Fibroblast of lung (primary cell): ENCODE measurements around the gene OR51G2. TPM values are rescaled to one million over a fixed set of nuclear protein-coding genes. Genes with fewer than 3 reads are reported as not detected.

ENCODE experiments used
- DNase-seq, 2 donors: peaks; one replicate each; pipeline versions ENCODE4 v3.0.0 to v3.0.0-alpha.2; 2010; ENCODE audit warnings: low read depth in 2 of 2
- H2AFZ ChIP-seq: 2 replicates; pipeline ENCODE4 v1.5.1; 2012; ENCODE audit warnings: low read length, control low read depth, inconsistent platforms
- H3K27ac ChIP-seq: 2 replicates; pipeline ENCODE4 v1.5.1; 2011; ENCODE audit warnings: low read length, control low read depth; ENCODE audit not compliant: insufficient read depth
- H3K27me3 ChIP-seq: 2 replicates; pipeline ENCODE4 v1.5.1; 2011; ENCODE audit warnings: mild to moderate bottlenecking, low read length; ENCODE audit not compliant: control insufficient read depth, insufficient read depth
- H3K36me3 ChIP-seq: 2 replicates; pipeline ENCODE4 v1.5.1; 2011; ENCODE audit warnings: low read length; ENCODE audit not compliant: control insufficient read depth, insufficient read depth
- H3K4me1 ChIP-seq: 2 replicates; pipeline ENCODE4 v1.5.1; 2011; ENCODE audit warnings: low read length; ENCODE audit not compliant: control insufficient read depth, insufficient read depth; ENCODE audit errors: extremely low read depth
- H3K4me2 ChIP-seq: 2 replicates; pipeline ENCODE4 v1.5.1; 2011; ENCODE audit warnings: low read length, control low read depth; ENCODE audit not compliant: insufficient read depth; ENCODE audit errors: extremely low read depth
- H3K4me3 ChIP-seq, 4 experiments: fragments of 200-600 bp in 1 of 4; sonication (generic) in 1 of 4; replicated peaks in 1 of 4; 2 replicates each; pipeline ENCODE4 v1.5.1; 2011 to 2016; ENCODE audit warnings: low read length in 4 of 4, low read depth in 3 of 4, mild to moderate bottlenecking in 3 of 4, control low read depth in 2 of 4, inconsistent platforms in 1 of 4, mixed read lengths in 1 of 4; ENCODE audit not compliant: insufficient read depth in 1 of 4; ENCODE audit errors: control extremely low read depth in 1 of 4
- H3K79me2 ChIP-seq: 2 replicates; pipeline ENCODE4 v1.5.1; 2012; ENCODE audit warnings: mild to moderate bottlenecking, low read length, inconsistent platforms; ENCODE audit not compliant: control insufficient read depth, insufficient read depth
- H3K9ac ChIP-seq: 2 replicates; pipeline ENCODE4 v1.5.1; 2011; ENCODE audit warnings: mild to moderate bottlenecking, low read length, control low read depth; ENCODE audit not compliant: insufficient read depth
- H3K9me3 ChIP-seq: 2 replicates; pipeline ENCODE4 v1.5.1; 2012; ENCODE audit warnings: low read depth, low read length; ENCODE audit not compliant: control insufficient read depth, insufficient read depth
- H4K20me1 ChIP-seq: 2 replicates; pipeline ENCODE4 v1.5.1; 2011; ENCODE audit warnings: low read length; ENCODE audit not compliant: control insufficient read depth, insufficient read depth; ENCODE audit errors: extremely low read depth
- EZH2 ChIP-seq: IDR thresholded peaks from 2 replicates; pipeline ENCODE4 v1.5.1; 2012; ENCODE audit warnings: low read length, control low read depth, mild to moderate bottlenecking; ENCODE audit errors: missing control alignments
- polyA minus RNA-seq: library from RNA; depleted of rRNA, polyadenylated mRNA; stranded (reverse); fragments of >200 nt; gene quantifications from 2 replicates; pipeline ENCODE4 v1.2.3, GENCODE V29; 2011; ENCODE audit warnings: low replicate concordance
- polyA plus RNA-seq, 2 donors: library from polyadenylated mRNA; depleted of rRNA in 1 of 2; stranded (reverse) in 1 of 2; unstranded in 1 of 2; fragments of >200 nt; gene quantifications; 2 replicates each; pipeline ENCODE4 v1.2.1, GENCODE V29; 2011 to 2012; ENCODE audit warnings: missing spikeins in 1 of 2
- total RNA-seq: library from RNA; depleted of rRNA; stranded (reverse); fragments of >200 nt; gene quantifications from 2 replicates; pipeline ENCODE4 v1.2.1, GENCODE V29; 2014
- TF ChIP-seq, protein P1 (sequence below), 2 donors: IDR thresholded peaks in 1 of 2; conservative IDR thresholded peaks in 1 of 2; 1 replicate in 1 of 2; 2 replicates in 1 of 2; pipeline ENCODE4 v1.5.1; 2011 to 2012; ENCODE audit warnings: low read length in 2 of 2, control low read depth in 1 of 2, inconsistent platforms in 1 of 2, low read depth in 1 of 2, mild to moderate bottlenecking in 1 of 2

OR51G2 gene, protein sequence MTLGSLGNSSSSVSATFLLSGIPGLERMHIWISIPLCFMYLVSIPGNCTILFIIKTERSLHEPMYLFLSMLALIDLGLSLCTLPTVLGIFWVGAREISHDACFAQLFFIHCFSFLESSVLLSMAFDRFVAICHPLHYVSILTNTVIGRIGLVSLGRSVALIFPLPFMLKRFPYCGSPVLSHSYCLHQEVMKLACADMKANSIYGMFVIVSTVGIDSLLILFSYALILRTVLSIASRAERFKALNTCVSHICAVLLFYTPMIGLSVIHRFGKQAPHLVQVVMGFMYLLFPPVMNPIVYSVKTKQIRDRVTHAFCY
- not detected in 2 replicates for total RNA-seq
- polyA plus RNA-seq: not detected in 2 replicates
- polyA plus RNA-seq (2012): not detected in 2 replicates
- not detected in 2 replicates for polyA minus RNA-seq

DNA sequence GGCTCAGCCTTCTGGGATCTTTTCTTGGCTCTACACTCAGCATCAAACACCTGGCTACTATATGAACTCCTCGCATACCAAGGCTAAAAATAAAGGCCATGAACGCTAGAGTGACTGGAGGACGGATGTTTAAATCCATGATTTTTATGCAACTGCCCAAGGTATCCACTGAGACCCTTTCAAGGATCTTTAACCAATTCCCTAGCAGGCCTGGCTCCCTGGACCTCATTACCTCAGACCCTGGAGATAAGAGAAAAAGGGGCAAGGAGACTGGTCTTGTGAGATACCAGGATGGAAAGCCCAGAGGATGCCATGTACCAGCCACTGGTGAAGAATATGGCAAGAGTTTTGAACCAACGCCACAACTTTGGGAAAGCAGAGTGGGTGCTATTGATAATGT lies at the start of gene OR51G2:
Gene OR51G2 (minus strand): TSS at position 101 of the 400 bp plus-strand sequence. CDS start 3,687 bp downstream, outside the sequence.
- Histone ChIP-seq H3K9ac (no peak within 1 kb of the TSS), H3K27me3 (no peaks in the 10 kb centered on the region), H3K79me2 (no peaks in the 10 kb centered on the region), H3K4me2 (no peak within 1 kb of the TSS), H2AFZ (no peak within 1 kb of the TSS), H3K27ac (no peak within 1 kb of the TSS), H3K4me3 (no peak within 1 kb of the TSS), H3K4me1 (no peaks in the 10 kb centered on the region), H3K36me3 (no peaks in the 10 kb centered on the region), H3K9me3 (no peaks in the 10 kb centered on the region), H4K20me1 (no peaks in the 10 kb centered on the region)
- no peak for DNase-seq
- TF ChIP-seq, protein P1, sequence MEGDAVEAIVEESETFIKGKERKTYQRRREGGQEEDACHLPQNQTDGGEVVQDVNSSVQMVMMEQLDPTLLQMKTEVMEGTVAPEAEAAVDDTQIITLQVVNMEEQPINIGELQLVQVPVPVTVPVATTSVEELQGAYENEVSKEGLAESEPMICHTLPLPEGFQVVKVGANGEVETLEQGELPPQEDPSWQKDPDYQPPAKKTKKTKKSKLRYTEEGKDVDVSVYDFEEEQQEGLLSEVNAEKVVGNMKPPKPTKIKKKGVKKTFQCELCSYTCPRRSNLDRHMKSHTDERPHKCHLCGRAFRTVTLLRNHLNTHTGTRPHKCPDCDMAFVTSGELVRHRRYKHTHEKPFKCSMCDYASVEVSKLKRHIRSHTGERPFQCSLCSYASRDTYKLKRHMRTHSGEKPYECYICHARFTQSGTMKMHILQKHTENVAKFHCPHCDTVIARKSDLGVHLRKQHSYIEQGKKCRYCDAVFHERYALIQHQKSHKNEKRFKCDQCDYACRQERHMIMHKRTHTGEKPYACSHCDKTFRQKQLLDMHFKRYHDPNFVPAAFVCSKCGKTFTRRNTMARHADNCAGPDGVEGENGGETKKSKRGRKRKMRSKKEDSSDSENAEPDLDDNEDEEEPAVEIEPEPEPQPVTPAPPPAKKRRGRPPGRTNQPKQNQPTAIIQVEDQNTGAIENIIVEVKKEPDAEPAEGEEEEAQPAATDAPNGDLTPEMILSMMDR (conservative IDR thresholded peaks at IDR 0.05 in 1 of 2, IDR thresholded peaks at IDR 0.05 in 1 of 2; ENCODE audit: low read depth in 1 of 2, low read length in 2 of 2): no peak
- TF ChIP-seq EZH2: no peak

DNA sequence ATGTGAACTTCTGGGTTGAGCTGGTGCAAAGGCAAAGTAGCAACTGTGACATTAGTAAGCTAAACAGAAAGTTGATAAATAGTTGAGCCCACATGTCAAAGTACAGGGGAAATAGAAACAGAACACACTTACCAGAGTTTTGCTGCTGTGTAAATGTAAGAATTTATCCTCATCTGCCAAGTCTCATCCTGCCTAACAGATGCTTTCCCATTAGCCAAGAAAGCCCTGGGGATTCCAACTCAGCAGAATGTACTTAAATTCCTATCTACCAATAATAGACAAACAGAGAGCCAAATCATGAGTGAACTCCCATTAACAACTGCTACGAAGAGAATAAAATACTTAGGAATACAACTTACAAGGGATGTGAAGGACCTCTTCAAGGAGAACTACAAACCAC lies 43.7 kb upstream of the OR51G2 start:
- TF ChIP-seq, protein P1 (conservative IDR thresholded peaks at IDR 0.05 in 1 of 2, IDR thresholded peaks at IDR 0.05 in 1 of 2; ENCODE audit: low read depth in 1 of 2, low read length in 2 of 2): no peak
- TF ChIP-seq EZH2: no peak
- Histone ChIP-seq H3K4me3 (no peak overlapping the region), H3K9ac (no peak overlapping the region)

DNA sequence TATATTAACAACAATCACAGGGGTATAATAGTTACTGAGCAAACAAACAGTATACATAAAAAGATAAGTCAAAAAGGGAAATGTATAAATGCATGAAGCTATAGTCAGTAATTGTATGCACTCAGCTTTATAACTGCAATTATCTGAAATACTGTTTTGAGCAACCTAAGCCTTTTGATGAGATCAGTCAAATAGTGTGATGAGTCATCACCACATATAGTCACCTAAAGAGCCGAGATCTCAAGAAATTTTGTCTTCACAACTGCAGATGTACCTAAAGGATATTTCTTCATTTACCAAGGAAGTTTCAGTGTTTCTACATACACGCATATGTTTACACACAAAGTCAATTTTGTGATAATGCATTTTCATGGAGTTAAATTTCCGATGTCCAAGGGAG lies 41.7 kb upstream of the OR51G2 start:
- no peaks in the 10 kb centered on the region for H3K4me1 ChIP-seq
- DNase-seq: no peak
- H3K4me2 ChIP-seq: no peak overlapping the region
- TF ChIP-seq EZH2: no peak
- TF ChIP-seq, protein P1 (conservative IDR thresholded peaks at IDR 0.05 in 1 of 2, IDR thresholded peaks at IDR 0.05 in 1 of 2; ENCODE audit: low read depth in 1 of 2, low read length in 2 of 2): no peak
- no peak overlapping the region for H3K4me3 ChIP-seq
- no peaks in the 10 kb centered on the region for H3K36me3 ChIP-seq
- H3K27ac ChIP-seq: no peak overlapping the region
- H3K9me3 ChIP-seq: no peaks in the 10 kb centered on the region
- no peaks in the 10 kb centered on the region for H3K27me3 ChIP-seq
- no peaks in the 10 kb centered on the region for H4K20me1 ChIP-seq
- H3K79me2 ChIP-seq: no peaks in the 10 kb centered on the region
- H3K9ac ChIP-seq: no peak overlapping the region
- no peak overlapping the region for H2AFZ ChIP-seq

More for the DNA sequence above, 43.7 kb upstream of the OR51G2 start:
- Histone ChIP-seq H4K20me1 (no peaks in the 10 kb centered on the region), H3K27me3 (no peaks in the 10 kb centered on the region), H3K27ac (no peak overlapping the region), H3K79me2 (no peaks in the 10 kb centered on the region), H3K4me1 (no peaks in the 10 kb centered on the region), H2AFZ (no peak overlapping the region), H3K36me3 (no peaks in the 10 kb centered on the region), H3K4me2 (no peak overlapping the region), H3K9me3 (no peaks in the 10 kb centered on the region)
- DNase-seq: no peak
